GM12865 (cell line): ENCODE measurements around the gene MATN1.

Experiments used
- DNase-seq: peaks from one replicate; pipeline ENCODE4 v3.0.0; 2010; ENCODE audit warnings: low read depth
- H3K4me3 ChIP-seq: 2 replicates; pipeline ENCODE4 v1.5.1; 2011; ENCODE audit warnings: mild to moderate bottlenecking, low read depth, low read length, control low read depth
- CTCF ChIP-seq: IDR thresholded peaks from 2 replicates; pipeline ENCODE4 v1.5.1; 2011; ENCODE audit warnings: low read length, control low read depth, low read depth, inconsistent platforms; ENCODE audit not compliant: insufficient read depth; ENCODE audit errors: missing control alignments

MATN1 gene

GRCh38 chr1:30756545-30757351, 33.4 kb upstream of the MATN1 start:
- DNase-seq = peak; percentile 76
- no peak for TF ChIP-seq CTCF
- H3K4me3 ChIP-seq = peak overlapping the region; percentile 88

GRCh38 chr1:30756206-30756544, 32.8 kb upstream of the MATN1 start:
- peak overlapping the region; percentile 88 for H3K4me3 ChIP-seq
- DNase-seq = no peak
- TF ChIP-seq CTCF = no peak

GRCh38 chr1:30755746-30756145, 32.4 kb upstream of the MATN1 start:
- no peak for TF ChIP-seq CTCF
- H3K4me3 ChIP-seq = peak overlapping the region; percentile 88
- no peak for DNase-seq

- H3K4me3 ChIP-seq = peak overlapping the region; percentile 88
- DNase-seq = no peak
Measured at GRCh38 chr1:30755334-30755733, 31.9 kb upstream of the MATN1 start.

GRCh38 chr1:30754684-30755171, 31.3 kb upstream of the MATN1 start:
- no peak for TF ChIP-seq CTCF
- H3K4me3 ChIP-seq = peak overlapping the region; percentile 88
- peak; percentile 94 for DNase-seq

More at GRCh38 chr1:30755334-30755733, 31.9 kb upstream of the MATN1 start:
- TF ChIP-seq CTCF = no peak

- TF ChIP-seq CTCF = no peak
Measured at GRCh38 chr1:30753660-30754123, 30.3 kb upstream of the MATN1 start.

More at GRCh38 chr1:30753660-30754123, 30.3 kb upstream of the MATN1 start:
- peak; percentile 60 for DNase-seq
- H3K4me3 ChIP-seq = peak overlapping the region; percentile 88
